Measurements from ENCODE around the gene TMEM94. TPM values are rescaled to one million over a fixed set of nuclear protein-coding genes. Genes with fewer than 3 reads are reported as not detected.

TMEM94 gene
- polyA plus RNA-seq, 4 donors: 41.8 to 87.7 (median 60.3) TPM

GRCh38 chr17:75500419-75501216 lies 44.2 kb downstream of the TMEM94 start:
- WGBS, 3 donors: 89 to 91% (median 91%) methylated on average over 17 of the region's 17 CpGs
- Histone ChIP-seq H3K27ac (ENCODE audit: low read depth in 1 of 3, low read length in 2 of 3) (no peak overlapping the region), H3K36me3 (ENCODE audit: control insufficient read depth in 3 of 3, insufficient read depth in 2 of 3, low read depth in 1 of 3, low read length in 3 of 3) (peaks cover 6 to 98% (median 10%) of the 10 kb centered on the region in 3 donors), H3K4me1 (ENCODE audit: control insufficient read depth in 3 of 3, insufficient read depth in 2 of 3, low read depth in 1 of 3, low read length in 2 of 3) (peaks cover 0 to 8% (median 0%) of the 10 kb centered on the region in 3 donors), H3K9me3 (ENCODE audit: control insufficient read depth in 2 of 2, insufficient read depth in 1 of 2, low read depth in 1 of 2, low read length in 1 of 2) (no peaks in the 10 kb centered on the region), H3K27me3 (ENCODE audit: control insufficient read depth in 3 of 3, insufficient read depth in 3 of 3, low read length in 3 of 3) (no peaks in the 10 kb centered on the region), H3K4me3 (ENCODE audit: low read depth in 1 of 3, low read length in 3 of 3) (no peak overlapping the region)
- FAIRE-seq: no peak
- no peak for DNase-seq

DNA sequence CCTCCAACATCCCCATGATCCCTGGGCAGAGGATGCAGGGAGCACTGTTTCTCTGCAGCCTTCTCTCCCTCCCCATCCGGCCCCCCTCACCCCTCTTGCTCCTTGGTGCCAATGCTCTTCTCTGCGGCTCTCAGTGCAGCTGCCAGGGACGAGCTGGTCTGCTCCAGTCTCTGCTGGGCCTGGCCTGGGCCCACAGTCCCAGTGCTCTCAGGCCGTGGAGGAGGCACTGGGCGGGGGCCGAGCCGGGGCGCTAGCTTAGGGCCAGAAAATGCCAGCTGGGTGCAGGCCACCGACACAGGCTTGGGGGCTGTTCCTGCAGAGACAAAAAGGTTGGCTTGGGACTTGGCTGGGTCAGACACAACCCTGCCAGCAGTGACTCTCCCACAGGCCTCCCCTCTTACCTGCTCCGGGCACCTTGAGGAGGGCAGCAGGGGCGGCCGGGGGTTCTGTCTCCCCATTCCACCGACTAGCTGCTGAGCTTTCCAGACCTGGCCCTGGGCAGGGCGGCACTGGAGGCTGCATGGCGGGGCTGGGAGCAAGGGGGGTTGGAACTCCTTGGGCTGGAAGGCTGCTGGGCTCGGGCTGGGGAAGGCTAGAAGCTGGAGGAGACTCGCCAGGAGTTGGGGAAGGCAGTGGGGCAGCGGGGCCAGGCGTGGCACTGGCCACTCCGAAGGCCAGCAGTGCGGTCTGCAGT lies 45.1 kb downstream of the TMEM94 start:
- Histone ChIP-seq H3K27ac (ENCODE audit: low read depth in 1 of 3, low read length in 2 of 3) (no peak overlapping the region), H3K9me3 (ENCODE audit: control insufficient read depth in 2 of 2, insufficient read depth in 1 of 2, low read depth in 1 of 2, low read length in 1 of 2) (no peaks in the 10 kb centered on the region), H3K4me1 (ENCODE audit: control insufficient read depth in 3 of 3, insufficient read depth in 2 of 3, low read depth in 1 of 3, low read length in 2 of 3) (peaks cover 0 to 8% (median 0%) of the 10 kb centered on the region in 3 donors), H3K4me3 (ENCODE audit: low read depth in 1 of 3, low read length in 3 of 3) (no peak overlapping the region), H3K27me3 (ENCODE audit: control insufficient read depth in 3 of 3, insufficient read depth in 3 of 3, low read length in 3 of 3) (no peaks in the 10 kb centered on the region), H3K36me3 (ENCODE audit: control insufficient read depth in 3 of 3, insufficient read depth in 2 of 3, low read depth in 1 of 3, low read length in 3 of 3) (peaks cover 8 to 98% (median 9%) of the 10 kb centered on the region in 3 donors)
- DNase-seq: no peak
- no peak for FAIRE-seq
- WGBS, 3 donors: 79 to 88% (median 86%) methylated on average over 21 of the region's 21 CpGs

GRCh38 chr17:75502072-75502720 lies 45.8 kb downstream of the TMEM94 start:
- FAIRE-seq (no peak), DNase-seq (no peak)
- Histone ChIP-seq H3K9me3 (ENCODE audit: control insufficient read depth in 2 of 2, insufficient read depth in 1 of 2, low read depth in 1 of 2, low read length in 1 of 2) (no peaks in the 10 kb centered on the region), H3K4me1 (ENCODE audit: control insufficient read depth in 3 of 3, insufficient read depth in 2 of 3, low read depth in 1 of 3, low read length in 2 of 3) (peaks cover 0 to 12% (median 0%) of the 10 kb centered on the region in 3 donors), H3K36me3 (ENCODE audit: control insufficient read depth in 3 of 3, insufficient read depth in 2 of 3, low read depth in 1 of 3, low read length in 3 of 3) (peaks cover 10 to 99% (median 12%) of the 10 kb centered on the region in 3 donors), H3K4me3 (ENCODE audit: low read depth in 1 of 3, low read length in 3 of 3) (no peak overlapping the region), H3K27ac (ENCODE audit: low read depth in 1 of 3, low read length in 2 of 3) (no peak overlapping the region), H3K27me3 (ENCODE audit: control insufficient read depth in 3 of 3, insufficient read depth in 3 of 3, low read length in 3 of 3) (no peaks in the 10 kb centered on the region)
- 88 to 91% (median 89%) methylated on average over 38 to 40 of the region's 40 CpGs for WGBS, 3 donors

- H3K27ac ChIP-seq (ENCODE audit: low read depth in 1 of 3, low read length in 2 of 3): no peak overlapping the region
- peaks cover 0 to 18% (median 0%) of the 10 kb centered on the region in 3 donors for H3K4me1 ChIP-seq (ENCODE audit: control insufficient read depth in 3 of 3, insufficient read depth in 2 of 3, low read depth in 1 of 3, low read length in 2 of 3)
- WGBS, 3 donors: 89 to 97% (median 92%) methylated on average over 18 to 25 of the region's 25 CpGs
- H3K36me3 ChIP-seq (ENCODE audit: control insufficient read depth in 3 of 3, insufficient read depth in 2 of 3, low read depth in 1 of 3, low read length in 3 of 3): peaks cover 11 to 100% (median 12%) of the 10 kb centered on the region in 3 donors
- no peaks in the 10 kb centered on the region for H3K9me3 ChIP-seq (ENCODE audit: control insufficient read depth in 2 of 2, insufficient read depth in 1 of 2, low read depth in 1 of 2, low read length in 1 of 2)
- FAIRE-seq (no peak), DNase-seq (no peak)
- no peaks in the 10 kb centered on the region for H3K27me3 ChIP-seq (ENCODE audit: control insufficient read depth in 3 of 3, insufficient read depth in 3 of 3, low read length in 3 of 3)
- H3K4me3 ChIP-seq (ENCODE audit: low read depth in 1 of 3, low read length in 3 of 3): no peak overlapping the region
Observed at GRCh38 chr17:75502721-75503329, 46.4 kb downstream of the TMEM94 start.

- Histone ChIP-seq H3K4me1 (ENCODE audit: control insufficient read depth in 3 of 3, insufficient read depth in 2 of 3, low read depth in 1 of 3, low read length in 2 of 3) (peaks cover 0 to 24% (median 0%) of the 10 kb centered on the region in 3 donors), H3K27ac (ENCODE audit: low read depth in 1 of 3, low read length in 2 of 3) (no peak overlapping the region), H3K9me3 (ENCODE audit: control insufficient read depth in 2 of 2, insufficient read depth in 1 of 2, low read depth in 1 of 2, low read length in 1 of 2) (no peaks in the 10 kb centered on the region), H3K27me3 (ENCODE audit: control insufficient read depth in 3 of 3, insufficient read depth in 3 of 3, low read length in 3 of 3) (no peaks in the 10 kb centered on the region), H3K36me3 (ENCODE audit: control insufficient read depth in 3 of 3, insufficient read depth in 2 of 3, low read depth in 1 of 3, low read length in 3 of 3) (peaks cover 8 to 100% (median 12%) of the 10 kb centered on the region in 3 donors), H3K4me3 (ENCODE audit: low read depth in 1 of 3, low read length in 3 of 3) (no peak overlapping the region)
- WGBS, 3 donors: 83 to 88% (median 85%) methylated on average over 21 to 23 of the region's 23 CpGs
- FAIRE-seq (no peak), DNase-seq (no peak)
Observed at GRCh38 chr17:75503337-75503950, 47.0 kb downstream of the TMEM94 start.

DNA sequence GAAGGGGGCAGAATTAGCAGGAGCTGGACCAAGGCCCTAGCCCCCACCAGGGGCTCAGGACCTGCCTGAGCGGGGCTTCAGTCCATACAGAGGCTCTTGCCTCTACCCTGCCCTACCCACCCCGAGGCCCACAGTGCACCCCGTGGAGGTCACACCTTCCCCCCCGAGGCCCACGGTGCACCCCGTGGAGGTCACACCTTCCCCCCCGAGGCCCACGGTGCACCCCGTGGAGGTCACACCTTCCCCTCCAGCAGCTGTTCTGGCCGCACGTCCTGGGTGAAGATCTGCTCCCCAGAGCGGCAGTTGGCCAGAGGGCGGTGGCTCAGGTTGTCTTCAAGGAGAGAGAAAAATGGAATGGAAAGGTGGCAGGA lies 47.5 kb downstream of the TMEM94 start:
- 66 to 75% (median 67%) methylated on average over 12 to 13 of the region's 13 CpGs for WGBS, 3 donors
- no peak for FAIRE-seq
- Histone ChIP-seq H3K27ac (ENCODE audit: low read depth in 1 of 3, low read length in 2 of 3) (no peak overlapping the region), H3K4me3 (ENCODE audit: low read depth in 1 of 3, low read length in 3 of 3) (no peak overlapping the region), H3K36me3 (ENCODE audit: control insufficient read depth in 3 of 3, insufficient read depth in 2 of 3, low read depth in 1 of 3, low read length in 3 of 3) (peaks cover 8 to 100% (median 12%) of the 10 kb centered on the region in 3 donors), H3K4me1 (ENCODE audit: control insufficient read depth in 3 of 3, insufficient read depth in 2 of 3, low read depth in 1 of 3, low read length in 2 of 3) (peaks cover 0 to 30% (median 0%) of the 10 kb centered on the region in 3 donors), H3K27me3 (ENCODE audit: control insufficient read depth in 3 of 3, insufficient read depth in 3 of 3, low read length in 3 of 3) (no peaks in the 10 kb centered on the region), H3K9me3 (ENCODE audit: control insufficient read depth in 2 of 2, insufficient read depth in 1 of 2, low read depth in 1 of 2, low read length in 1 of 2) (no peaks in the 10 kb centered on the region)
- no peak for DNase-seq

- no peak overlapping the region for H3K4me3 ChIP-seq (ENCODE audit: low read depth in 1 of 3, low read length in 3 of 3)
- H3K27me3 ChIP-seq (ENCODE audit: control insufficient read depth in 3 of 3, insufficient read depth in 3 of 3, low read length in 3 of 3): no peaks in the 10 kb centered on the region
- no peak overlapping the region for H3K27ac ChIP-seq (ENCODE audit: low read depth in 1 of 3, low read length in 2 of 3)
- 59 to 70% (median 60%) methylated on average over 22 to 32 of the region's 32 CpGs for WGBS, 3 donors
- H3K9me3 ChIP-seq (ENCODE audit: control insufficient read depth in 2 of 2, insufficient read depth in 1 of 2, low read depth in 1 of 2, low read length in 1 of 2): no peaks in the 10 kb centered on the region
- H3K36me3 ChIP-seq (ENCODE audit: control insufficient read depth in 3 of 3, insufficient read depth in 2 of 3, low read depth in 1 of 3, low read length in 3 of 3): peaks cover 5 to 100% (median 12%) of the 10 kb centered on the region in 3 donors
- DNase-seq: peak; percentile 42 to 58
- FAIRE-seq: no peak
- peaks cover 0 to 36% (median 5%) of the 10 kb centered on the region in 3 donors for H3K4me1 ChIP-seq (ENCODE audit: control insufficient read depth in 3 of 3, insufficient read depth in 2 of 3, low read depth in 1 of 3, low read length in 2 of 3)
Observed at GRCh38 chr17:75504347-75505151, 48.1 kb downstream of the TMEM94 start.

Measured in small intestine (tissue), 7 donors.